SK-N-SH (cell line): ENCODE results near the gene TMEM51.

Experiments
- EP300 ChIP-seq, 2 experiments: IDR thresholded peaks; 2 replicates each; pipeline versions ENCODE4 v1.4.0 to v1.6.1; 2012; ENCODE audit warnings: borderline replicate concordance in 1 of 2, low read depth in 1 of 2, low read length in 1 of 2
- EZH2phosphoT487 ChIP-seq: fragments of 200-600 bp; sonication (generic); IDR thresholded peaks from 2 replicates; pipeline ENCODE4 v1.6.1; 2017; ENCODE audit warnings: low read depth, mixed run types, mild to moderate bottlenecking, antibody characterized with exemption, moderate library complexity, borderline replicate concordance
- MXI1 ChIP-seq: IDR thresholded peaks from 2 replicates; pipeline ENCODE4 v1.6.1; 2012; ENCODE audit warnings: mild to moderate bottlenecking, low read depth, low read length, improper control_type of control experiment
- POLR2AphosphoS5 ChIP-seq: IDR thresholded peaks from 2 replicates; pipeline ENCODE4 v1.6.1; 2012; ENCODE audit warnings: low read depth, low read length
- RAD21 ChIP-seq: IDR thresholded peaks from 2 replicates; pipeline ENCODE4 v1.6.1; 2012; ENCODE audit warnings: mild to moderate bottlenecking, low read length
- RFX5 ChIP-seq: IDR thresholded peaks from 2 replicates; pipeline ENCODE4 v1.6.1; 2012; ENCODE audit warnings: mild to moderate bottlenecking, improper control_type of control experiment, low read length
- RXRA ChIP-seq: IDR thresholded peaks from 2 replicates; pipeline ENCODE4 v1.4.0; 2012; ENCODE audit warnings: low read depth, mild to moderate bottlenecking, borderline replicate concordance
- SMC3 ChIP-seq: IDR thresholded peaks from 2 replicates; pipeline ENCODE4 v1.6.1; 2012; ENCODE audit warnings: low read depth, low read length, improper control_type of control experiment
- TAF1 ChIP-seq: IDR thresholded peaks from 2 replicates; pipeline ENCODE4 v1.6.1; 2012; ENCODE audit warnings: low read depth, mild to moderate bottlenecking, low read length, moderate library complexity, borderline replicate concordance
- YY1 ChIP-seq: IDR thresholded peaks from 2 replicates; pipeline ENCODE4 v1.4.0; 2012; ENCODE audit warnings: low read depth, mild to moderate bottlenecking
- TF ChIP-seq, protein P1 (sequence below): IDR thresholded peaks from 2 replicates; pipeline ENCODE4 v1.6.1; 2012; ENCODE audit warnings: mild to moderate bottlenecking, low read depth, low read length, moderate library complexity
- TF ChIP-seq, protein P2 (sequence below): IDR thresholded peaks from 2 replicates; pipeline ENCODE4; 2012
- TF ChIP-seq, protein P3 (sequence below): fragments of 200-600 bp; sonication (generic); IDR thresholded peaks from 2 replicates; pipeline ENCODE4 v1.6.1; 2017; ENCODE audit warnings: antibody characterized with exemption, mild to moderate bottlenecking, moderate library complexity

DNA sequence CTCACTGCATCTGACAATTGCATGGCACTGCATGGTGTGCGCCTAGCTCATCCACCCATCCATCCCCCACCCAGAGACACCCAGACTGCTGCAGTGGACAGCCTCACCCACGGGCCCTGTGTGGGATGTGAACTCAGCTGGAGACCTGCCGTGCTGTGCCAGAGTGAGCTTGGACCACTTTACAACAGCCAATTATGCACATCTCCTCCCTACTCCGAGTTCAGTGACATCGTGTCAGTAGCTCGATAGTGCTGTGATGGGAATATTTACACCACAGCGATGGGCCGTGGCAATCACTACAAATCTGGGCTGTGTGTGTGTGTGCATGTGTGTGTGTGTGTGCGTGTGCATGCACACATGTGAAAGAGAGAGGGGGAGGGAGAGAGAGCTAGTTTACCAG lies 42.5 kb downstream of the TMEM51 start:
- TF ChIP-seq, protein P1, sequence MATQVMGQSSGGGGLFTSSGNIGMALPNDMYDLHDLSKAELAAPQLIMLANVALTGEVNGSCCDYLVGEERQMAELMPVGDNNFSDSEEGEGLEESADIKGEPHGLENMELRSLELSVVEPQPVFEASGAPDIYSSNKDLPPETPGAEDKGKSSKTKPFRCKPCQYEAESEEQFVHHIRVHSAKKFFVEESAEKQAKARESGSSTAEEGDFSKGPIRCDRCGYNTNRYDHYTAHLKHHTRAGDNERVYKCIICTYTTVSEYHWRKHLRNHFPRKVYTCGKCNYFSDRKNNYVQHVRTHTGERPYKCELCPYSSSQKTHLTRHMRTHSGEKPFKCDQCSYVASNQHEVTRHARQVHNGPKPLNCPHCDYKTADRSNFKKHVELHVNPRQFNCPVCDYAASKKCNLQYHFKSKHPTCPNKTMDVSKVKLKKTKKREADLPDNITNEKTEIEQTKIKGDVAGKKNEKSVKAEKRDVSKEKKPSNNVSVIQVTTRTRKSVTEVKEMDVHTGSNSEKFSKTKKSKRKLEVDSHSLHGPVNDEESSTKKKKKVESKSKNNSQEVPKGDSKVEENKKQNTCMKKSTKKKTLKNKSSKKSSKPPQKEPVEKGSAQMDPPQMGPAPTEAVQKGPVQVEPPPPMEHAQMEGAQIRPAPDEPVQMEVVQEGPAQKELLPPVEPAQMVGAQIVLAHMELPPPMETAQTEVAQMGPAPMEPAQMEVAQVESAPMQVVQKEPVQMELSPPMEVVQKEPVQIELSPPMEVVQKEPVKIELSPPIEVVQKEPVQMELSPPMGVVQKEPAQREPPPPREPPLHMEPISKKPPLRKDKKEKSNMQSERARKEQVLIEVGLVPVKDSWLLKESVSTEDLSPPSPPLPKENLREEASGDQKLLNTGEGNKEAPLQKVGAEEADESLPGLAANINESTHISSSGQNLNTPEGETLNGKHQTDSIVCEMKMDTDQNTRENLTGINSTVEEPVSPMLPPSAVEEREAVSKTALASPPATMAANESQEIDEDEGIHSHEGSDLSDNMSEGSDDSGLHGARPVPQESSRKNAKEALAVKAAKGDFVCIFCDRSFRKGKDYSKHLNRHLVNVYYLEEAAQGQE = no peak
- no peak for TF ChIP-seq TAF1
- TF ChIP-seq, protein P2, sequence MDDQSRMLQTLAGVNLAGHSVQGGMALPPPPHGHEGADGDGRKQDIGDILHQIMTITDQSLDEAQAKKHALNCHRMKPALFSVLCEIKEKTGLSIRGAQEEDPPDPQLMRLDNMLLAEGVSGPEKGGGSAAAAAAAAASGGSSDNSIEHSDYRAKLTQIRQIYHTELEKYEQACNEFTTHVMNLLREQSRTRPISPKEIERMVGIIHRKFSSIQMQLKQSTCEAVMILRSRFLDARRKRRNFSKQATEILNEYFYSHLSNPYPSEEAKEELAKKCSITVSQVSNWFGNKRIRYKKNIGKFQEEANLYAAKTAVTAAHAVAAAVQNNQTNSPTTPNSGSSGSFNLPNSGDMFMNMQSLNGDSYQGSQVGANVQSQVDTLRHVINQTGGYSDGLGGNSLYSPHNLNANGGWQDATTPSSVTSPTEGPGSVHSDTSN = no peak
- no peak for TF ChIP-seq SMC3
- no peak for TF ChIP-seq EZH2phosphoT487
- TF ChIP-seq, protein P3, sequence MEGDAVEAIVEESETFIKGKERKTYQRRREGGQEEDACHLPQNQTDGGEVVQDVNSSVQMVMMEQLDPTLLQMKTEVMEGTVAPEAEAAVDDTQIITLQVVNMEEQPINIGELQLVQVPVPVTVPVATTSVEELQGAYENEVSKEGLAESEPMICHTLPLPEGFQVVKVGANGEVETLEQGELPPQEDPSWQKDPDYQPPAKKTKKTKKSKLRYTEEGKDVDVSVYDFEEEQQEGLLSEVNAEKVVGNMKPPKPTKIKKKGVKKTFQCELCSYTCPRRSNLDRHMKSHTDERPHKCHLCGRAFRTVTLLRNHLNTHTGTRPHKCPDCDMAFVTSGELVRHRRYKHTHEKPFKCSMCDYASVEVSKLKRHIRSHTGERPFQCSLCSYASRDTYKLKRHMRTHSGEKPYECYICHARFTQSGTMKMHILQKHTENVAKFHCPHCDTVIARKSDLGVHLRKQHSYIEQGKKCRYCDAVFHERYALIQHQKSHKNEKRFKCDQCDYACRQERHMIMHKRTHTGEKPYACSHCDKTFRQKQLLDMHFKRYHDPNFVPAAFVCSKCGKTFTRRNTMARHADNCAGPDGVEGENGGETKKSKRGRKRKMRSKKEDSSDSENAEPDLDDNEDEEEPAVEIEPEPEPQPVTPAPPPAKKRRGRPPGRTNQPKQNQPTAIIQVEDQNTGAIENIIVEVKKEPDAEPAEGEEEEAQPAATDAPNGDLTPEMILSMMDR = no peak
- no peak for TF ChIP-seq RXRA
- TF ChIP-seq POLR2AphosphoS5 = no peak
- no peak for TF ChIP-seq YY1
- TF ChIP-seq EP300 (IDR thresholded peaks at IDR 0.05; ENCODE audit: borderline replicate concordance in 1 of 2, low read depth in 1 of 2, low read length in 1 of 2) = no peak
- no peak for TF ChIP-seq MXI1
- no peak for TF ChIP-seq RAD21
- no peak for TF ChIP-seq RFX5
